NCI-H1694 treated with DMSO at 0.1 percent for 48 hours (cell line): ENCODE results near the gene SH3BGRL.
"Not testable (repeated sequence)": the region's sequence is repeated elsewhere in the genome, so short reads cannot be mapped to it uniquely, and the experiment has no call there.

Experiments
- DNase-seq: peaks from one replicate; lab custom pipeline; 2025; lab: John Stamatoyannopoulos, UW

SH3BGRL gene

GRCh38 chrX:81259714-81260395 lies 58.0 kb downstream of the SH3BGRL start:
- DNase-seq = no peak

GRCh38 chrX:81261576-81261975 lies 59.7 kb downstream of the SH3BGRL start:
- no peak for DNase-seq

GRCh38 chrX:81263059-81263458 lies 61.2 kb downstream of the SH3BGRL start:
- DNase-seq = no peak

GRCh38 chrX:81278616-81279015 lies 76.7 kb downstream of the SH3BGRL start:
- DNase-seq = no peak

GRCh38 chrX:81280148-81280547 lies 78.2 kb downstream of the SH3BGRL start:
- DNase-seq = no peak

GRCh38 chrX:81286075-81286474 lies 84.2 kb downstream of the SH3BGRL start:
- DNase-seq = no peak

GRCh38 chrX:81286608-81287007 lies 84.7 kb downstream of the SH3BGRL start:
- DNase-seq = no peak

- no peak for DNase-seq
Observed at GRCh38 chrX:81291996-81292395, 90.1 kb downstream of the SH3BGRL start.

GRCh38 chrX:81294101-81294500 lies 92.2 kb downstream of the SH3BGRL start:
- no peak for DNase-seq

- DNase-seq = no peak
Observed at GRCh38 chrX:81301877-81302276, 100.0 kb downstream of the SH3BGRL start.

- no peak for DNase-seq
Observed at GRCh38 chrX:81304563-81304962, 102.7 kb downstream of the SH3BGRL start.

- no peak for DNase-seq
Observed at GRCh38 chrX:81305240-81305639, 103.3 kb downstream of the SH3BGRL start.

GRCh38 chrX:81308086-81308829 lies 106.4 kb downstream of the SH3BGRL start:
- no peak for DNase-seq

- no peak for DNase-seq
Observed at GRCh38 chrX:81316163-81316562, 114.3 kb downstream of the SH3BGRL start.

GRCh38 chrX:81331653-81332052 lies 129.8 kb downstream of the SH3BGRL start:
- not testable (repeated sequence) for DNase-seq

- no peak for DNase-seq
Observed at GRCh38 chrX:81336455-81337152, 134.7 kb downstream of the SH3BGRL start.

GRCh38 chrX:81337805-81338204 lies 135.9 kb downstream of the SH3BGRL start:
- no peak for DNase-seq

GRCh38 chrX:81338924-81339323 lies 137.0 kb downstream of the SH3BGRL start:
- no peak for DNase-seq

GRCh38 chrX:81345296-81345695 lies 143.4 kb downstream of the SH3BGRL start:
- DNase-seq = not testable (repeated sequence)
